WTC11 (cell line): ENCODE measurements around the gene OR2AJ1.

Experiments
- IRF2 ChIP-seq: sonication (generic); formaldehyde crosslinking; IDR thresholded peaks from 2 replicates; pipeline ENCODE4 v1.8.0; 2022; ENCODE audit warnings: low read depth, missing genetic modification reagents, borderline replicate concordance
- JUN ChIP-seq: sonication (generic); formaldehyde crosslinking; IDR thresholded peaks from 2 replicates; pipeline ENCODE4 v1.8.0; 2023; ENCODE audit warnings: mild to moderate bottlenecking, missing genetic modification reagents
- NR1H2 ChIP-seq: sonication (generic); formaldehyde crosslinking; IDR thresholded peaks from 2 replicates; pipeline ENCODE4 v1.9.0; 2021; ENCODE audit warnings: mild to moderate bottlenecking, moderate library complexity, missing genetic modification reagents
- TEAD1 ChIP-seq: sonication (generic); formaldehyde crosslinking; IDR thresholded peaks from 2 replicates; pipeline ENCODE4 v1.8.0; 2022; ENCODE audit warnings: mild to moderate bottlenecking, missing genetic modification reagents
- ZNF232 ChIP-seq: sonication (generic); formaldehyde crosslinking; IDR thresholded peaks from 2 replicates; pipeline ENCODE4 v1.8.0; 2022; ENCODE audit warnings: mild to moderate bottlenecking, missing genetic modification reagents
- ZNF317 ChIP-seq: sonication (generic); formaldehyde crosslinking; IDR thresholded peaks from 2 replicates; pipeline ENCODE4 v1.8.1; 2023; ENCODE audit warnings: low read depth, mild to moderate bottlenecking, moderate library complexity, missing genetic modification reagents, borderline replicate concordance
- TF ChIP-seq, protein P1 (sequence below): fragments of 200-600 bp; IDR thresholded peaks from 2 replicates; pipeline ENCODE4 v1.8.0; 2022; ENCODE audit warnings: antibody characterized with exemption

DNA sequence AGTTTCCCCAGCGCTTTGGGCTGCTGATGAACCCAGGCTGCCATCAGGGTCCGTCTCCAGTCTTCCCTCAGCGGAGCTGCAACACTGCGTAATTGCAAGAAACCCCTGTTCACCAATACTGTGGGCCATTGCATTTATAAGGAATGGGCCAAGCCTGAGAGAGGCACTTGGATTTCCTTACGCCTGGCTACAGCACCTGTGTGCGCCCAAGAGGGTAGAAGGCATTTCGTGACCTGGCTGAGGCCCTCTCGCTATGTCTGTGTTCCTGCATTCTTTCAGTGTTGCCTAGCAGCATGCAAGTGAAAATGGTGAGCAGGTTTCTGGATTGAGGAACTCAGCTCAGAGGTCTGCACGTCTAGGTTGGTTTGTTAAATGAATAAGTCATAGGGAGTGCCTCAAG lies 41.3 kb upstream of the OR2AJ1 start:
- TF ChIP-seq ZNF232 (no peak), ZNF317 (CRISPR knock-in tag) (no peak), JUN (CRISPR knock-in tag) (no peak), IRF2 (CRISPR knock-in tag) (no peak), TEAD1 (no peak), NR1H2 (CRISPR knock-in tag) (no peak)
- TF ChIP-seq, protein P1, sequence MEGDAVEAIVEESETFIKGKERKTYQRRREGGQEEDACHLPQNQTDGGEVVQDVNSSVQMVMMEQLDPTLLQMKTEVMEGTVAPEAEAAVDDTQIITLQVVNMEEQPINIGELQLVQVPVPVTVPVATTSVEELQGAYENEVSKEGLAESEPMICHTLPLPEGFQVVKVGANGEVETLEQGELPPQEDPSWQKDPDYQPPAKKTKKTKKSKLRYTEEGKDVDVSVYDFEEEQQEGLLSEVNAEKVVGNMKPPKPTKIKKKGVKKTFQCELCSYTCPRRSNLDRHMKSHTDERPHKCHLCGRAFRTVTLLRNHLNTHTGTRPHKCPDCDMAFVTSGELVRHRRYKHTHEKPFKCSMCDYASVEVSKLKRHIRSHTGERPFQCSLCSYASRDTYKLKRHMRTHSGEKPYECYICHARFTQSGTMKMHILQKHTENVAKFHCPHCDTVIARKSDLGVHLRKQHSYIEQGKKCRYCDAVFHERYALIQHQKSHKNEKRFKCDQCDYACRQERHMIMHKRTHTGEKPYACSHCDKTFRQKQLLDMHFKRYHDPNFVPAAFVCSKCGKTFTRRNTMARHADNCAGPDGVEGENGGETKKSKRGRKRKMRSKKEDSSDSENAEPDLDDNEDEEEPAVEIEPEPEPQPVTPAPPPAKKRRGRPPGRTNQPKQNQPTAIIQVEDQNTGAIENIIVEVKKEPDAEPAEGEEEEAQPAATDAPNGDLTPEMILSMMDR: no peak
